ENCODE results near the gene PUS7.
"Not testable (repeated sequence)": the region's sequence is repeated elsewhere in the genome, so short reads cannot be mapped to it uniquely, and the experiment has no call there.

PUS7 gene

GRCh38 chr7:105444342-105444987 lies 77.6 kb downstream of the PUS7 start:
- DNase-seq = no peak

GRCh38 chr7:105442214-105442613 lies 79.9 kb downstream of the PUS7 start:
- not testable (repeated sequence) for DNase-seq

- DNase-seq = no peak
Measured at GRCh38 chr7:105439174-105439893, 82.7 kb downstream of the PUS7 start.

- no peak for DNase-seq
Measured at GRCh38 chr7:105438847-105439173, 83.3 kb downstream of the PUS7 start.

- DNase-seq = no peak
Measured at GRCh38 chr7:105438254-105438653, 83.8 kb downstream of the PUS7 start.

- DNase-seq = not testable (repeated sequence)
Measured at GRCh38 chr7:105437356-105437755, 84.7 kb downstream of the PUS7 start.

GRCh38 chr7:105429746-105430612 lies 92.1 kb downstream of the PUS7 start:
- DNase-seq = no peak

GRCh38 chr7:105426606-105427146 lies 95.4 kb downstream of the PUS7 start:
- no peak for DNase-seq

- no peak for DNase-seq
Measured at GRCh38 chr7:105423987-105424386, 98.1 kb downstream of the PUS7 start.

GRCh38 chr7:105413887-105414437 lies 108.1 kb downstream of the PUS7 start:
- DNase-seq = no peak

- DNase-seq = not testable (repeated sequence)
Measured at GRCh38 chr7:105410774-105411173, 111.3 kb downstream of the PUS7 start.

- not testable (repeated sequence) for DNase-seq
Measured at GRCh38 chr7:105409775-105410174, 112.3 kb downstream of the PUS7 start.

- DNase-seq = no peak
Measured at GRCh38 chr7:105408791-105409410, 113.2 kb downstream of the PUS7 start.

All from DMS79 (cell line).